RKO (cell line): ENCODE results near the gene GSG1.

ENCODE experiments used
- DNase-seq: peaks from one replicate; pipeline ENCODE4 v3.0.0-alpha.2; 2016; ENCODE audit warnings: low spot score

GSG1 gene

GRCh38 chr12:13103391-13104033 is at the start of gene GSG1:
Gene GSG1, minus strand, starts transcription at chr12:13103667. Its CDS starts 155 bp downstream, at chr12:13103512.
- no peak for DNase-seq

- DNase-seq = no peak
Measured at GRCh38 chr12:13153180-13153579, 49.7 kb upstream of the GSG1 start.

GRCh38 chr12:13152756-13153155 is 49.3 kb upstream of the GSG1 start:
- no peak for DNase-seq

GRCh38 chr12:13152281-13152680 is 48.8 kb upstream of the GSG1 start:
- DNase-seq = no peak

- DNase-seq = no peak
Measured at GRCh38 chr12:13149411-13149810, 45.9 kb upstream of the GSG1 start.

DNA sequence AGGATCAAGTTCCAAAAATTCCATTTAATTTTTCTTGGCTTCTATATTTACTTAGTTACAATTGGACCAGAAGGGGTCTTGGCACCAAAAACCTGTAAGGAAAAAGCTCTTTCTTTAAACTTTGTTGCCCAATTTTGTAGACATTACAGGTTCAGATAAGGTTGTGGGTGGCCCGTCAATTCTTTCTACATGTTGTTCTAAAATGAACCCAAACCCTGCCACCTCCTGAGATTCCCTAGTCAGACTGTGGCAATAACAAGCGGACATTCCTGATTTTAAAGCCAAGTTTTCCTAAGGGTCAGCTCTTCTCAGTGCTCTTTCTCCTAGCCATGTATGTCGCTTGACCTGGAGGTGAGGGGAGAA is 45.0 kb upstream of the GSG1 start:
- DNase-seq = no peak

DNA sequence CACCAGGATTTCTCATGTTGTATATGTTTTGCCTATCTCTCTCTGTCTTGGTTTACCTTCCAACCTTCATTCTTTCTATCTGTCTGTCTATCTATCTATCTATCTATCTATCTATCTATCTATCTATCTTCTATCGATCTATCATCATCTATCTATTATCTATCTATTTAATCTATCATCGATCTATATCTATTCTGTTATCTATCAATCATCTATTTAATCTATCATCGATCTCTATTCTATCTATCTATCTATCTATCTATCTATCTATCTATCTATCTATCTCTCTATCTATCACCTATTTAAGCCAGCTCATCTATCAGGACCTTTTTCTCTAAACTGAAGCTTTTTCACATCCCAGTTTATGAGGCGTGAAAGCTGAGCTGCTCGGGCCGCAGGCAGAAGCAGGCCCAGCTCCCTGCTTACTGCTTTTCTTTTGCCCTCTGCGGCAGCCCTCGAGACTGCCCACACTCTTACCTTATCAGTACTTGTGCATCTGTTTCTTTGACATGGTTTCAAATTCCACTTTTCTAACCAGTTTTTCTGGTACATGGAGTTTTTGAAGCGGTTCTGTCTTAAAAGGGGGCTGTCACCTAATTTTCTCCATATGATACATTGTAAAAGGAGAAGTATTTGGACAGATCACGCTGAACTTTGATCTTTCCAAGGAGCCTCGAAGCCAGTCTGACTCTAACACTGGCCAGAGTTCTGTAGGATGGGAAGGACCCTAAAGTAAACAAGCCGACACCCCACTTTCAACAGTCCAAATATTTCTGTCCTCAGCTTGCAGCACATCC is 44.4 kb upstream of the GSG1 start:
- DNase-seq = no peak

DNA sequence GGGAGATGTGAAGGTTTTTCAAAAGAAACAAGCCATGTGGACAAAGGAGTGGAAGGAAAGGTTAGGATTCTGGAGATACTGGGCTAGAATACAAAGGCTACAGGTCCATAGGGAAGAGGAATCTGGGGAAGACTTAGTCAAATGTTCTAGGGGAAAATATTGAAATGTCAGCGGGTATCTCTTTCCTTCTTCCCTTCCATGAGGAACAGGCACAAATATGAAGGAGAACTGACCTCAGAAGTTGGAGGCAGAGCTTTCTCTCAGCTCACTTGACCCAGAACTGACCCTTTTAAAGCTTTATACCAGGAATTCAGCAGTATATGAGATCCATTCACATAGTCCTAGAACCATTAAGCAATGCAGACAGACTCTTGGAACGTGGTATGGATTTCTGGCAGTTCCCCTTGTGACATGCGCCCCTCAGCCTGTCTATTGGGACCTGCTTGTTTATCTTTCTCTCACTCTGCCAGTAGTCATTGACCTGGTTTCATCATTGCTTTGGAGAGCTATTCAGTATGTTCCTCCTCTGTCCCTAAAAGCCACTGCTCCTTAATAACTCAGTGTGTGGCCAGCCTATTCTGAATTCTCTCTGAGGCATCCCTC is 43.0 kb upstream of the GSG1 start:
- no peak for DNase-seq

DNA sequence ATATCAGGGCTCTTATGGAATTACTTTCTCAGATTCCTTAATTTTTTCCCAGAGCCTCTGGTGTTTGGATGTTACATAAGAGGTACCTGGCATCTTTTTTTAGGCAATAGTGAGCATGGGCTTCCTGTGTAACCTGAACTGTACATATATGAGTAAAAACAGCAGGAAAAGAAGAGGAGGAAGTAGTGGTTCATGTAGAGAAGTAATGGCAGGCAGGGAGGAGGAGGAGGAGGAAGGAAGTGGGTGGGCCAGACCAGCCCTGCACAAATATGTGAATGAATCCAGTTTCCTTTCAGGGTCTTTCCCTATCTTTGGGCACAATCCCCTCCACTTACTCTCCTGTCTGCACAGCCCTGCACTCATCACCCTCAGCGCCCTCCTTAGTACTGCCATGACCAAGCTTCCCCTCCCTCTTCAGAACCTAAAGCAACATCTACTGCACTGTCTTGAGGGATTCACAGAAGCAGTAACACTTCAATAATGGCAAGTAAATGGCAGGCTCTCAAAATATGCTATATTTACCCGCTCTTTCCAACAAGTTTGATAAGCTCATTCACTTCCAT is 40.9 kb upstream of the GSG1 start:
- DNase-seq = no peak

DNA sequence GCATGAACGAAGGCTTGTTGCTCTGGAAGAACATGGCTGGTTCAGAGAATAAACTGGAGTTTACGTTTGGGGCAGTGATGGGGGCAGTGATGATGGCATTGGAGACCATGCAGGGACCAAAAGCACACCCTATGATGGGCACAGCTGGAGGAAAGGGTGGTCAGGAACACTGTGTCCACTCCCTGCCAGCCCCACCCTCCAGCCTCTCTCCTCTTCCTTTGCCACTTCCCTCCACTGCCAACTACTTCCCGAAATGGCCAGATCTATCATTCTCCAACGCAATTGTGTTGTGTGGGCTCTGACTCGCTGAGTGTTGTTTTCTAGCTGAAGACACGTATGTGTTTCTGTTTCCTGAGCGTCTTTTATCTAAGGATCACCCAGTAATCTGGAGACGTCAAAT is 39.3 kb upstream of the GSG1 start:
- DNase-seq = no peak

DNA sequence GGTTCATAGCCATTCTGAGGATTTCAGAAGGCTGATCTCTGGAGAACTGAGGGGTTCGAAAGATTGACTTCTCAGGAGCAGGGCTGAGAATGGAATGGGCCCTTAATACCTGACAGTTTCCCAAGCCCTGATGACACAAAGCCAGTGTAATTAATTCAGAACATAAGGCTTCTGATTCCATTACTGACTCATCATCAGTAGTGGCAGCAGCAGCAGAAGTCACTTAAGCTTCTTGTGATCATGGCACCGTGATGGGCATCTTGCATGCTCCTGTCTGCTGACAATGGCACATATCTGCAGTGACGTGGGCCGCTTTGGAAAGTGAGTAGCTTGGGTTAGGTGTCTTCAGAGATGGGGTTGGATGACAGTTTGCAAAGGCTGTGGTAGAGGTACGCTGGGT is 38.2 kb upstream of the GSG1 start:
- DNase-seq = no peak

- DNase-seq = peak; percentile 35
Measured at GRCh38 chr12:13135371-13136178, 32.1 kb upstream of the GSG1 start.

DNA sequence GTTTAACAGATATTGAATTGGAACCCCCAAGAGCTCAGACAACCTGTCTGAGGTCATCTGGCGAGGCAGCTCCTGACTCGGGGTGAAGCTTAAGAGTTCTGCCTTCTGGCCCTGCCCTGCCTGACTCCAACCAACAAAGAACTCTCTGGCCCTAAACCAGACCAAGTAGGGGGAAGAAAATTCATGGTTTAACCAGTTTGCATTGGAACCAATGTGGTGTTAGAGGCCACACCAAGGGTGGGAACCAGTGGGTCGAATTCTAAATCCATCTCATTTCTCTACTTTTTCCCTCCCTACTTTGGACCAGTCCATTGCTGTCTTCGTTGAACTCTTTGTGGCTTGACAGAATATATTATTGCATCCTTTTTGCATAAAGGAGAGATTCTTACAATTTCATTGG is 30.4 kb upstream of the GSG1 start:
- DNase-seq = no peak

DNA sequence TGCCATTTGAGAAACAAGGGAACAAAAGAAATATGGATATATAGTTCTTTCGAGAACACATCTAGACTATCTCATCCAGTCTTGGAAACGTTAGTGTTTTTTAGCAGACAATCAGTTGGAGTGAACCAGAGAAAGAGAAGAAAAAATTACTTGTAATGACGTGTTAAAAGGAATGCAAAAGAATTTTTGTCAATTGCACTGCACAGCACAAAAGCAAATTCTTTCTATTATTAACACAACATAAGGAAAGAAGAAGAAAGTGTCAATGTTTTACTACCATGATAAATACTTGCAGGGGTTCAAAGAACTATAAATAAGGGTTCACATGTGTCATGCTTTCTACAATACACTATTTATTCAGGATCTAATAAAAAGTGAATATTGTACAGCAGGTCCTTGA is 27.5 kb upstream of the GSG1 start:
- DNase-seq = no peak

GRCh38 chr12:13128291-13128965 is 25.0 kb upstream of the GSG1 start:
- DNase-seq = no peak

DNA sequence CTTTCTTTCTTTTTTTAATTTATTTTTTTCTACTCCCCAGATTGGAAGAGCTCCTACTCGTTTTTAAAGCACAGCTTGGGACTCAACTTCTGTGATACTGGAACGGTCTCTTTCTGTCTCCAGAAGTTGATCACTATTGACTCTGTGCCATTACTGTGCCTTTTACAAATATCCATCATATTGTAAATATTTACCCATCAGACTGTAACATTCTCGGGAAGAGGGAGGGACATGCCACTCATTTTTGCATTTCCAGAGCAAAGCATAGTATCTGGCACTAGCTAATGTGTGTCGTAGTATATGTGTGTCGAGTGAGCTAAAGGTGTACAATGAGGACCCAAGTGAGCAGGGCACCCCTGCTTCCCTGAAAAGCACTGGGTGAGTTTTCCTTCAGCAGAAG is 24.0 kb upstream of the GSG1 start:
- DNase-seq = no peak

GRCh38 chr12:13126494-13126893 is 23.0 kb upstream of the GSG1 start:
- no peak for DNase-seq

GRCh38 chr12:13125996-13126395 is 22.5 kb upstream of the GSG1 start:
- DNase-seq = no peak

DNA sequence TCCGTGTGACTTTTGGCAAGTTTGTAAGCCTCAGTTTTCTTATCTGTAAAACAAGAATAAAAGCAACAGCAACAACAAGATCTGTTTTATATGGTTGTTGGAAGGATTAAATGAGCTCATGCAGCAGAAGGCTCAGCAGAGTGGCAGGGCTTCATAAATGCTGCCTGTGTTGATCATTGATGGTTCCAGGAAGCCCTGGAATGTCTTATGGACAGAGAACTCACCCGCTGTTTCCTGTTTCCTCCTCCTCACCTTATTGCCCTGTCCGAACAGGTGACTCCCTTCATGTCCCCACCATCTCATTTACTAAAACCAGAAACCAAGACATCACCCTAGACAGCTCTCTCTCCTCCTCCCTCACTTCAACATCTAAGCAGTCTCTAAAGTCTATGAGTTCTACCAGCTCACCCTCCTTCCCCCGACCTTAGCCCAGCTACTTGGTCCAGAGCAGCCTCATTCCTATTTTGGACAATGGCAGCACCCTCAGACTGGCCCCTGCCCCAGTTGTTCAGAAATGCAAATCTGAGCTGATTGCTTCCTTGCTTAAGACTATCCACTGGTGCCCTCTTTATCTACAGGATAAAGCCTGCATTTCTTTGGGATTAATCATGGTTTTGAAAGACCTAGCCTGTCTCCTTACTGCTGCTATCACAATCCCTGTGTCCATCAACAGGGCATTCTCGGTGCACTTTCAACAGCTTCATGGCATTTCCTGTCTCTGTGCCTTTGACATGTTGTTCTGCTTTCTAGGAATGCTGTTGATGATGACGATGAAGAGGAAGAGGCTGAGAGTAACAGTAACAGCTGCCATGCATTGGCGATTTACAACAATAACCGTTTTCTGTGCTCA is 21.4 kb upstream of the GSG1 start:
- no peak for DNase-seq

GRCh38 chr12:13121568-13121967 is 18.1 kb upstream of the GSG1 start:
- DNase-seq = no peak

GRCh38 chr12:13120413-13120812 is 16.9 kb upstream of the GSG1 start:
- no peak for DNase-seq
